Mesenchymal stem cell (in vitro differentiated cells and primary cell): Measurements from ENCODE around the gene SAMD4A.

ENCODE experiments used
- DNase-seq: peaks from one replicate; pipeline ENCODE4 v3.0.0-alpha.2; 2013
- H2AFZ ChIP-seq: one replicate; pipeline ENCODE4 v1.6.1; 2013; ENCODE audit warnings: low read depth, mild to moderate bottlenecking, control low read depth, inconsistent platforms, low read length, moderate library complexity
- H2AK5ac ChIP-seq: 2 replicates; pipeline ENCODE4 v1.6.1; 2013; ENCODE audit warnings: low read length, moderate library complexity, mild to moderate bottlenecking, inconsistent platforms; ENCODE audit not compliant: severe bottlenecking
- H2BK120ac ChIP-seq: one replicate; pipeline ENCODE4 v1.6.1; 2013; ENCODE audit warnings: low read depth, mild to moderate bottlenecking, inconsistent platforms, low read length, moderate library complexity
- H2BK12ac ChIP-seq, 2 experiments: one replicate each; pipeline ENCODE4 v1.6.1; 2013; ENCODE audit warnings: inconsistent platforms in 2 of 2, low read length in 2 of 2, mild to moderate bottlenecking in 2 of 2, moderate library complexity in 2 of 2, control low read depth in 1 of 2
- H2BK15ac ChIP-seq: one replicate; pipeline ENCODE4 v1.6.1; 2013; ENCODE audit warnings: mild to moderate bottlenecking, low read depth, inconsistent platforms; ENCODE audit not compliant: poor library complexity, severe bottlenecking
- H2BK5ac ChIP-seq: 2 replicates; pipeline ENCODE4 v1.6.1; 2013; ENCODE audit warnings: low read depth, mild to moderate bottlenecking, low read length, control low read depth, inconsistent platforms; ENCODE audit not compliant: poor library complexity, severe bottlenecking
- H3K14ac ChIP-seq, 2 experiments: one replicate each; pipeline ENCODE4 v1.6.1; 2013; ENCODE audit warnings: inconsistent platforms in 2 of 2, low read length in 2 of 2, control low read depth in 1 of 2, mild to moderate bottlenecking in 1 of 2, moderate library complexity in 1 of 2
- H3K18ac ChIP-seq, 2 experiments: one replicate each; pipeline ENCODE4 v1.6.1; 2013; ENCODE audit warnings: inconsistent platforms in 2 of 2, low read length in 2 of 2, control low read depth in 1 of 2, low read depth in 1 of 2, mild to moderate bottlenecking in 1 of 2
- H3K23ac ChIP-seq, 2 experiments: one replicate each; pipeline ENCODE4 v1.6.1; 2013; ENCODE audit warnings: inconsistent platforms in 2 of 2, low read length in 2 of 2, mild to moderate bottlenecking in 2 of 2, moderate library complexity in 2 of 2, control low read depth in 1 of 2
- H3K27ac ChIP-seq: 2 replicates; pipeline ENCODE4 v1.5.1; 2013; ENCODE audit warnings: mild to moderate bottlenecking, moderate library complexity, low read length, control low read depth, inconsistent platforms; ENCODE audit not compliant: poor library complexity, severe bottlenecking
- H3K27me3 ChIP-seq, 2 experiments: 2 replicates each; pipeline versions ENCODE4 v1.6.1 to v1.7.0; 2013; ENCODE audit warnings: low read length in 2 of 2, mild to moderate bottlenecking in 2 of 2, moderate library complexity in 2 of 2, control low read depth in 1 of 2, inconsistent platforms in 1 of 2; ENCODE audit not compliant: control insufficient read depth in 1 of 2, insufficient read depth in 1 of 2
- H3K36me3 ChIP-seq, 2 experiments: 2 replicates each; pipeline versions ENCODE4 v1.6.1 to v1.7.0; 2013; ENCODE audit warnings: low read length in 2 of 2, control low read depth in 1 of 2, inconsistent platforms in 1 of 2, low read depth in 1 of 2, mild to moderate bottlenecking in 1 of 2; ENCODE audit not compliant: insufficient read depth in 2 of 2, control insufficient read depth in 1 of 2
- H3K4ac ChIP-seq, 2 experiments: one replicate each; pipeline ENCODE4 v1.6.1; 2013; ENCODE audit warnings: inconsistent platforms in 2 of 2, low read length in 2 of 2, mild to moderate bottlenecking in 2 of 2, moderate library complexity in 2 of 2, control low read depth in 1 of 2, low read depth in 1 of 2
- H3K4me1 ChIP-seq: 2 replicates; pipeline ENCODE4 v1.6.1; 2013; ENCODE audit warnings: low read depth, low read length, control low read depth; ENCODE audit not compliant: control insufficient read depth, insufficient read depth
- H3K4me2 ChIP-seq: 2 replicates; pipeline ENCODE4 v1.6.1; 2013; ENCODE audit warnings: low read length, mild to moderate bottlenecking, inconsistent platforms; ENCODE audit not compliant: poor library complexity, severe bottlenecking
- H3K4me3 ChIP-seq, 2 experiments: 2 replicates each; pipeline versions ENCODE4 v1.5.1 to v1.7.0; 2013; ENCODE audit warnings: low read length in 2 of 2, mild to moderate bottlenecking in 2 of 2, control low read depth in 1 of 2, low read depth in 1 of 2; ENCODE audit not compliant: insufficient read depth in 1 of 2
- H3K79me1 ChIP-seq: replicated peaks from 2 replicates; pipeline ENCODE4 v1.6.1; 2013; ENCODE audit warnings: mild to moderate bottlenecking, control low read depth, low read length, inconsistent platforms; ENCODE audit not compliant: poor library complexity, severe bottlenecking
- H3K9ac ChIP-seq: 2 replicates; pipeline ENCODE4 v1.7.0; 2013; ENCODE audit warnings: mild to moderate bottlenecking, low read length, moderate library complexity
- H3K9me3 ChIP-seq: 2 replicates; pipeline ENCODE4 v1.7.0; 2013; ENCODE audit warnings: mild to moderate bottlenecking, low read length; ENCODE audit not compliant: control insufficient read depth
- H4K8ac ChIP-seq: one replicate; pipeline ENCODE4 v1.6.1; 2013; ENCODE audit warnings: inconsistent platforms, mild to moderate bottlenecking, low read length, moderate library complexity
- H4K91ac ChIP-seq: one replicate; pipeline ENCODE4 v1.6.1; 2013; ENCODE audit warnings: mild to moderate bottlenecking, low read length, inconsistent platforms
- WGBS: methylation state at CpG from one replicate; pipeline ENCODE4 v1.1.7; 2013; ENCODE audit warnings: mixed read lengths; 5-methylcytosine and 5-hydroxymethylcytosine counted together

Gene SAMD4A

DNA sequence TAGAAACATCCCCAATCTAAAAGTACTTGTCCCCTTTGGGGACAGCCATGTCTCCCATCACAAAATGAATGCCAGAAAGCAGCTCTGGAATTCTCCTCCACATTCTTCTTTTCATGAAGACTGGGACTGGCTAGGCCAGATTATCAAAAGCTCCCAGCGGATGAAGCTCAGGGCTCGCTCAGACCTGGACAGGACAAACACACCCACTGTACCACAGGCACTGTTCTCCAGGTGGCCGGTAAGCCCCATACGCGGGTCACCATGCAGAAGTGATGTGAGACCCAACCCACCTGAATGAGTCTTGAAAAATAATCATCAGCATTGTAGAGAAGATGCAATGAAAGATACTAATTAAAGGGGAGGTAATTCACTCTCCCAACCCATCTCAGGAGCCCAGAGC, 250.6 kb downstream of the SAMD4A start:
- Histone ChIP-seq H3K4ac (peak overlapping the region in 1 of 2 experiments; percentile 58), H3K14ac (no peak overlapping the region), H3K4me1 (peaks cover 2% of the 10 kb centered on the region), H4K91ac (no peak overlapping the region), H3K27me3 (peaks cover 3 to 6% of the 10 kb centered on the region in 2 experiments), H3K27ac (no peak overlapping the region), H3K23ac (no peak overlapping the region), H2AFZ (no peak overlapping the region), H3K36me3 (no peaks in the 10 kb centered on the region), H2AK5ac (no peak overlapping the region), H3K79me1 (no peaks in the 10 kb centered on the region), H4K8ac (peak overlapping the region; percentile 72), H3K9ac (no peak overlapping the region), H2BK5ac (no peak overlapping the region), H3K4me2 (no peak overlapping the region), H2BK15ac (no peak overlapping the region), H2BK12ac (peak overlapping the region in 1 of 2 experiments; percentile 47), H2BK120ac (no peak overlapping the region), H3K18ac (no peak overlapping the region), H3K4me3 (no peak overlapping the region), H3K9me3 (peaks cover 3% of the 10 kb centered on the region)
- WGBS, result 100% methylated on average over 3 of the region's 5 CpGs
- DNase-seq, result no peak

GRCh38 chr14:54818201-54819133, 251.5 kb downstream of the SAMD4A start:
- H3K23ac ChIP-seq, result no peak overlapping the region
- peak overlapping the region; percentile 50 for H3K4me2 ChIP-seq
- H2AFZ ChIP-seq, result no peak overlapping the region
- no peaks in the 10 kb centered on the region for H3K36me3 ChIP-seq
- H3K4me1 ChIP-seq, result peaks cover 2% of the 10 kb centered on the region
- no peak overlapping the region for H4K91ac ChIP-seq
- peaks cover 0 to 3% of the 10 kb centered on the region in 2 experiments for H3K27me3 ChIP-seq
- WGBS, result 18% methylated on average over 11 of the region's 14 CpGs
- peak overlapping the region; percentile 96 for H2BK15ac ChIP-seq
- no peak overlapping the region for H2AK5ac ChIP-seq
- H2BK12ac ChIP-seq, result peak overlapping the region in 1 of 2 experiments; percentile 90
- H3K9me3 ChIP-seq, result peaks cover 12% of the 10 kb centered on the region
- H3K4me3 ChIP-seq, result peak overlapping the region in 1 of 2 experiments; percentile 33
- no peak overlapping the region for H2BK120ac ChIP-seq
- H3K14ac ChIP-seq, result peak overlapping the region in 1 of 2 experiments; percentile 84
- peak overlapping the region; percentile 72 for H4K8ac ChIP-seq
- H2BK5ac ChIP-seq, result no peak overlapping the region
- H3K4ac ChIP-seq, result peak overlapping the region in 1 of 2 experiments; percentile 58
- no peaks in the 10 kb centered on the region for H3K79me1 ChIP-seq
- H3K18ac ChIP-seq, result no peak overlapping the region
- peak overlapping the region; percentile 43 for H3K9ac ChIP-seq
- no peak overlapping the region for H3K27ac ChIP-seq
- DNase-seq, result peak; percentile 92

GRCh38 chr14:54822685-54823084, 255.8 kb downstream of the SAMD4A start:
- H4K8ac ChIP-seq, result no peak overlapping the region
- H3K9me3 ChIP-seq, result peaks cover 35% of the 10 kb centered on the region

DNA sequence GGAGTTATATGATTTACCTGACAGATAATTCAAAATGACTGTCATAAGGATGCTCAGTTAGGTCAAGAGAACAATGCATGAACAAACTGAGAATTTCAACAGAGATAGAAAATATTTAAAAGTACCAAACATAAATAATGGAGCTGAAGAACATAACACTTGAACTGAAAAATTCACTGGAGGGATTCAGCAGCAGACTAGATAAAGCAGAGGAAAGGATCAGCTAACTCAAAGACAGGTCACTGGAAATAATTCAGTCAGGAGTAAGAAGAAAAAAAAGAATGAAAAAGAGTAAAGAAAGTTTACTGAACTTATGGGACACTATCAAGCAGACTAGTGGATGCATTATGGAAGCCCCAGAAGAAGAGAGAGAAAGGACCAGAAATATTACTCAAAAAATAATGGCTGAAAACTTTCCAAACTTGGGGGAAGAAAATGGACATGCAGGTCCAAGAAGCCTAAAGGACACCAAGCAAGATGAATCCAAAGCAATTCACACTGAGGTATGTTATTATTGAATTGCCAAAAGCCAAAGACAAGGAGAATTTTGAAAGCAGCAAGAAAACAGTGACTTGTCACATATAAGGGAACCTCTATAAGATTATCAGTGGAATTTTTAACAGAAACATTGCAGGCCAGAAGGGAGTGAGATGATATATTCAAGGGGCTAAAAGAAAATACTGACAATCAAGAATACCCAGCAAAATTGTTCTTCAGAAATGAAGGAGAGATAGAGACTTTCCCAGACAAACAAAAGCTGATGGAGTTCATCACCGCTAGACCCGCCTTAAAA, 257.0 kb downstream of the SAMD4A start:
- no peak overlapping the region for H3K4me2 ChIP-seq
- no peak overlapping the region for H4K91ac ChIP-seq
- H3K27ac ChIP-seq, result no peak overlapping the region
- H3K4ac ChIP-seq, result no peak overlapping the region
- peaks cover 0 to 6% of the 10 kb centered on the region in 2 experiments for H3K27me3 ChIP-seq
- WGBS, result no CpG with 5 or more reads among the region's 2 CpGs
- H3K23ac ChIP-seq, result no peak overlapping the region
- H3K18ac ChIP-seq, result no peak overlapping the region
- H2AK5ac ChIP-seq, result no peak overlapping the region
- H4K8ac ChIP-seq, result no peak overlapping the region
- no peak overlapping the region for H2AFZ ChIP-seq
- H2BK5ac ChIP-seq, result no peak overlapping the region
- no peak overlapping the region for H2BK120ac ChIP-seq
- H3K79me1 ChIP-seq, result no peaks in the 10 kb centered on the region
- no peak overlapping the region for H3K14ac ChIP-seq
- no peak overlapping the region for H2BK15ac ChIP-seq
- no peaks in the 10 kb centered on the region for H3K36me3 ChIP-seq
- no peak overlapping the region for H2BK12ac ChIP-seq
- DNase-seq, result no peak
- peaks cover 35% of the 10 kb centered on the region for H3K9me3 ChIP-seq
- H3K4me3 ChIP-seq, result no peak overlapping the region
- H3K9ac ChIP-seq, result no peak overlapping the region
- no peaks in the 10 kb centered on the region for H3K4me1 ChIP-seq

More at GRCh38 chr14:54822685-54823084, 255.8 kb downstream of the SAMD4A start:
- Histone ChIP-seq H2AFZ (no peak overlapping the region), H3K27ac (no peak overlapping the region), H3K27me3 (peaks cover 0 to 3% of the 10 kb centered on the region in 2 experiments), H2BK5ac (no peak overlapping the region), H2AK5ac (no peak overlapping the region), H3K9ac (no peak overlapping the region), H3K4me3 (no peak overlapping the region), H3K4ac (no peak overlapping the region), H2BK15ac (no peak overlapping the region), H4K91ac (no peak overlapping the region), H3K4me1 (peaks cover 2% of the 10 kb centered on the region), H3K79me1 (no peaks in the 10 kb centered on the region), H3K18ac (no peak overlapping the region), H3K36me3 (no peaks in the 10 kb centered on the region), H3K14ac (no peak overlapping the region), H3K4me2 (no peak overlapping the region), H2BK12ac (no peak overlapping the region), H3K23ac (no peak overlapping the region), H2BK120ac (no peak overlapping the region)
- DNase-seq, result no peak
